ENCODE results near the gene MEPCE. TPM values are rescaled to one million over a fixed set of nuclear protein-coding genes. Genes with fewer than 3 reads are reported as not detected.

MEPCE gene
- total and polyA plus RNA-seq, 9 of the 15 experiments (the other 6 are each of a cell fraction or from before 2014, with no cell fraction given), result 10.9 to 76.3 (median 44.1) TPM

GRCh38 chr7:100483090-100483721, 53.6 kb downstream of the MEPCE start (continued):
- TF ChIP-seq, protein P1, sequence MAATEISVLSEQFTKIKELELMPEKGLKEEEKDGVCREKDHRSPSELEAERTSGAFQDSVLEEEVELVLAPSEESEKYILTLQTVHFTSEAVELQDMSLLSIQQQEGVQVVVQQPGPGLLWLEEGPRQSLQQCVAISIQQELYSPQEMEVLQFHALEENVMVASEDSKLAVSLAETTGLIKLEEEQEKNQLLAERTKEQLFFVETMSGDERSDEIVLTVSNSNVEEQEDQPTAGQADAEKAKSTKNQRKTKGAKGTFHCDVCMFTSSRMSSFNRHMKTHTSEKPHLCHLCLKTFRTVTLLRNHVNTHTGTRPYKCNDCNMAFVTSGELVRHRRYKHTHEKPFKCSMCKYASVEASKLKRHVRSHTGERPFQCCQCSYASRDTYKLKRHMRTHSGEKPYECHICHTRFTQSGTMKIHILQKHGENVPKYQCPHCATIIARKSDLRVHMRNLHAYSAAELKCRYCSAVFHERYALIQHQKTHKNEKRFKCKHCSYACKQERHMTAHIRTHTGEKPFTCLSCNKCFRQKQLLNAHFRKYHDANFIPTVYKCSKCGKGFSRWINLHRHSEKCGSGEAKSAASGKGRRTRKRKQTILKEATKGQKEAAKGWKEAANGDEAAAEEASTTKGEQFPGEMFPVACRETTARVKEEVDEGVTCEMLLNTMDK (IDR thresholded peaks at IDR 0.05; ENCODE audit: borderline replicate concordance, insufficient read depth, low read depth, low read length, poor library complexity, severe bottlenecking), result peak; percentile 98
- TF ChIP-seq YBX1 (IDR thresholded peaks at IDR 0.05) (no peak), NR2C2 (CRISPR knock-in tag; IDR thresholded peaks at IDR 0.05) (peak; percentile 91), NR2C2 (tag; IDR thresholded peaks at IDR 0.05) (peak; percentile 97), ZNF140 (CRISPR knock-in tag; IDR thresholded peaks at IDR 0.05) (no peak), ZNF668 (CRISPR knock-in tag; IDR thresholded peaks at IDR 0.05) (no peak), ZNF589 (CRISPR knock-in tag; IDR thresholded peaks at IDR 0.05; ENCODE audit: low read depth) (no peak), TGIF2 (CRISPR knock-in tag; IDR thresholded peaks at IDR 0.05) (no peak), SIN3B (IDR thresholded peaks at IDR 0.05; ENCODE audit: low read depth) (peak; percentile 84), HMBOX1 (IDR thresholded peaks at IDR 0.05) (no peak), RHOXF2B (CRISPR knock-in tag; conservative IDR thresholded peaks at IDR 0.05) (no peak), TCF15 (CRISPR knock-in tag; IDR thresholded peaks at IDR 0.05) (no peak), PTBP1 (IDR thresholded peaks at IDR 0.05; ENCODE audit: low read depth, low read length) (no peak), SMAD4 (CRISPR knock-in tag; conservative IDR thresholded peaks at IDR 0.05) (peak; percentile 88), ZNF143 (CRISPR knock-in tag; IDR thresholded peaks at IDR 0.05) (no peak), FIP1L1 (IDR thresholded peaks at IDR 0.05; ENCODE audit: low read depth, low read length, poor library complexity, severe bottlenecking) (peak; percentile 35), U2AF1 (optimal IDR thresholded peaks at IDR 0.05; ENCODE audit: low read depth, low read length) (peak; percentile 66), TAF9B (IDR thresholded peaks at IDR 0.05; ENCODE audit: partially characterized antibody) (no peak), L3MBTL2 (IDR thresholded peaks at IDR 0.05) (peak; percentile 64; the same call in 1 of the 2 replicates)
